Muscle of leg (tissue), 11 donors: ENCODE data around the gene RALBP1. TPM values are rescaled to one million over a fixed set of nuclear protein-coding genes. Genes with fewer than 3 reads are reported as not detected.
A peak's percentile ranks its signal among the peaks of the same experiment; 100 is the strongest.
"Not testable (repeated sequence)": the region's sequence is repeated elsewhere in the genome, so short reads cannot be mapped to it uniquely, and the experiment has no call there.

Source experiments
- DNase-seq: peaks from one replicate; pipeline ENCODE4 v3.0.0; 2013
- H3K27ac ChIP-seq: one replicate; pipeline ENCODE4 v1.5.1; 2013; ENCODE audit warnings: mild to moderate bottlenecking, low read length, control low read depth
- H3K27me3 ChIP-seq: one replicate; pipeline ENCODE4 v1.6.1; 2013; ENCODE audit warnings: low read length; ENCODE audit not compliant: control insufficient read depth, insufficient read depth
- H3K36me3 ChIP-seq: one replicate; pipeline ENCODE4 v1.6.1; 2013; ENCODE audit warnings: low read length; ENCODE audit not compliant: control insufficient read depth, insufficient read depth
- H3K4me1 ChIP-seq: one replicate; pipeline ENCODE4 v1.6.1; 2013; ENCODE audit warnings: low read length; ENCODE audit not compliant: control insufficient read depth, insufficient read depth
- H3K4me3 ChIP-seq: one replicate; pipeline ENCODE4 v1.5.1; 2013; ENCODE audit warnings: low read length, control low read depth
- H3K9me3 ChIP-seq: replicated peaks from 2 replicates; pipeline ENCODE4 v1.6.1; 2013; ENCODE audit warnings: low read depth, low read length; ENCODE audit not compliant: control insufficient read depth
- WGBS: methylation state at CpG from one replicate; pipeline ENCODE4 v1.1.5; 2013; ENCODE audit warnings: missing lambda C conversion rate; ENCODE audit not compliant: insufficient coverage; 5-methylcytosine and 5-hydroxymethylcytosine counted together
- polyA plus RNA-seq, 8 donors: library from polyadenylated mRNA; unstranded; fragments of 120-200 nt; gene quantifications; one replicate each; pipeline versions ENCODE4 v1.2.1 to v1.2.3, GENCODE V29; 2013; ENCODE audit warnings: inconsistent platforms in 1 of 8, low replicate concordance in 1 of 8; ENCODE audit not compliant: insufficient read length in 8 of 8, insufficient read depth in 1 of 8
- total RNA-seq: library from RNA; stranded (reverse); fragments of 120-200 nt; gene quantifications from one replicate; pipeline ENCODE4 v1.2.4, GENCODE V29; 2013

The RALBP1 gene
- total and polyA plus RNA-seq, 9 donors = 37.5 to 52.9 (median 46.3) TPM

DNA sequence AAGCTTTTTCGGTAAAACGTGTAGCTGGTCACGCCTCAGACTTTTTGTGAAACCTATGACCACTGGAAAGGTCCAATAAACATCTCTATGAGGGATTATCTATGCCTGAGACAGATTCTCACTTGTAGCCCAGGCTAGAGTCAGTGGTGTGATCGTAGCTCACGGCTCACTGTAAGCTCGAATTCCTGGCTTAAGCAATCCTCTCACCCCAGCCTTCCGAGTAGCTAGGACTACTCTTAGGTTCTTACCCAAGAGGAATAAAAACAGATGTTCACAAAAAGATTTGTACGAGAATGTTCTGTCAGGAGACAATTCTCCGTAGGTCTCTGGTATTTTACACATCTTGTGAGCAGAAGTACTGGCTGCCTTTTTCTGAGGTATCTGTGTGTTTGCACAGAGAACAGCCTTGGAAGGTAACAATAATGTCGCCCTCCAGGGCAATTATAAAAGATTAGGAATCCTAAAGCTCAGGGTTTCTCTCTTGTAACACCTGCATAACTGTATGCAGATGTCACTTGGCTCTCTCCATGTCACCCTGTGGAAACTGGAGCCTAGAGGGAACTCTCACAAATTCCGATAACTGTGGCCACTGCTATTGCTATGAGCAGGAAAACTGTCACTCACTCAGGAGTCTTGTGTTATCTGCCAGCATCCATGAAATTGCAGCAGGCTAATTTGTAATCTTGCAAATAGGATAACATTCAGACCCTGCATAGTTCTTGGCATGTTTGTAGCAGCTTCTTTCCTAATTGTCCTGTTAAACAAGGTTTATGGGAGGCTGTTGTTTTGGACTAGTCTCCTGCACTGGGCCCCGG lies 25.5 kb upstream of the RALBP1 start:
- WGBS = 26% methylated on average over 10 of the region's 12 CpGs
- peaks cover 12% of the 10 kb centered on the region for H3K9me3 ChIP-seq
- no peak overlapping the region for H3K4me3 ChIP-seq
- DNase-seq = peak; percentile 75
- H3K4me1 ChIP-seq = peaks cover 5% of the 10 kb centered on the region
- peak overlapping the region; percentile 81 for H3K27ac ChIP-seq
- H3K36me3 ChIP-seq = no peaks in the 10 kb centered on the region
- no peaks in the 10 kb centered on the region for H3K27me3 ChIP-seq

DNA sequence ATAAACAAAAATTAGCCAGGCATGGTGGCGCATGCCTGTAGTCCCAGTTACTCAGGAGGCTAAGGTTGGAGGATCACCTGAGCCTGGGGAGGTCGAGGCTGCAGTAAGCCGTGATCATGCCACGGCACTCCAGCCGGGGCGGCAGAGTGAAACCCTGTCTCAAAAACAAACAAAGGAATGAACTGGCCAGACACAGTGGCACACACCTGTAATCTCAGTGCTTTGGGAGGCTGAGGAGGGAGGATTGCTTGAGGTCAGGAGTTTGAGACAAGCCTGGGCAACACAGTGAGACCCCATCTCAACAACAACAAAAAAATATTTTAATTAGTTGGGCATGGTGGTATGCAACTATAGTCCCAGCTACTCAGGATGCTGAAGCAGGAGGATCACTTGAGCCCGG lies 24.4 kb upstream of the RALBP1 start:
- DNase-seq, H3K4me3 ChIP-seq, H3K4me1 ChIP-seq, H3K27ac ChIP-seq, H3K36me3 ChIP-seq, H3K27me3 ChIP-seq: not testable (repeated sequence)
- peaks cover 18% of the 10 kb centered on the region for H3K9me3 ChIP-seq
- WGBS = 88% methylated on average over 1 of the region's 7 CpGs

DNA sequence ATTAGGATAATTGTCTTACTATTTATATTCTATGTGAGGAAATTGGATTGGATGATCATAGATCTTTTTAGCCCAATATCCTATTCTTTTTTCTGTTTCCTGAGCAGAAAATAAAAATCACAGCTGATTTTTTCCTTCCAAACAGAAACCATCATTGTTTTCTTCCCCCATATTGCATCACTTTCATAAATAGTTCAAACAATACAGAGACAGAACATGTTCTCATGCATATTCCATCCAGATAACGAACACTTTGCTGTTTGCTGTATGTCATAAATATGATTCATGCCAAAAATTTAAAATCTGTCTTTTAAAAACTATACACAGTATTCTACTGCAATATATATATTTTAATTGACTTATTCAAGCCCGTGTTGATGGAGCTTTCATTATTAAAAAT lies 22.0 kb upstream of the RALBP1 start:
- DNase-seq = no peak
- H3K36me3 ChIP-seq = no peaks in the 10 kb centered on the region
- peaks cover 5% of the 10 kb centered on the region for H3K4me1 ChIP-seq
- peaks cover 6% of the 10 kb centered on the region for H3K9me3 ChIP-seq
- no peaks in the 10 kb centered on the region for H3K27me3 ChIP-seq
- no peak overlapping the region for H3K27ac ChIP-seq
- no peak overlapping the region for H3K4me3 ChIP-seq
- WGBS = no CpG with 5 or more reads among the region's 2 CpGs

DNA sequence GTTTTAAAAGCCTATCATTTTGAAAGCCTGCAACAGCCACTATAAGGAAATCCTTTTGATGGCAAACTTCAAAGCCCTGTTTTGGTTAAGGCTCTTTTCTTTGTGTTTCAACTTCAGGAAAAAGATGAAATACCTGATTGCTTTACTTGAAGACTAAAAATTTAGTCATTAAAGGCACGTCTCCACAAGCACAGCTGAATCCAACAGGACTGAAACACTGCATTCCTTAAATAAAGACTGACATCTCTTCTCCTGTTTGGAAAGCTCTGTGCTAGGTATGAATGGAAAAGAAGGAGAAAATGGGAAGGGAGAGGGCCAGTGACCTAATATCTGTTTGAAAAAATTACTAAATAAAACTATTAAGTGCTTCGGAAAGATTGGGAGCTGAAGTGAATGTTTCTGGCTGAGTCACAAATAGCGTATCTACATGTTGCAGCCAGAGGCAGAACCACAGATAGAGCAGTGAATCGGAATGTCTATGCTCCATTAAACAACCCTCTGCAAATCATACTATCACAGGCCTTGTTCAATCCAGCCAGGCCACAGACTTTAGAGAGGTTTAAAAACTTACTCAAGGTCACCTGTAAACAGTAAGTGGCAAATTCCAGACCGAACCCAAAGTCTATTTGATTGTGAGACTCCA lies 21.1 kb upstream of the RALBP1 start:
- Histone ChIP-seq H3K27me3 (no peaks in the 10 kb centered on the region), H3K36me3 (no peaks in the 10 kb centered on the region), H3K27ac (no peak overlapping the region), H3K4me3 (no peak overlapping the region), H3K9me3 (peaks cover 6% of the 10 kb centered on the region), H3K4me1 (peaks cover 5% of the 10 kb centered on the region)
- WGBS = 100% methylated on average over 1 of the region's 5 CpGs
- DNase-seq = peak; percentile 24

DNA sequence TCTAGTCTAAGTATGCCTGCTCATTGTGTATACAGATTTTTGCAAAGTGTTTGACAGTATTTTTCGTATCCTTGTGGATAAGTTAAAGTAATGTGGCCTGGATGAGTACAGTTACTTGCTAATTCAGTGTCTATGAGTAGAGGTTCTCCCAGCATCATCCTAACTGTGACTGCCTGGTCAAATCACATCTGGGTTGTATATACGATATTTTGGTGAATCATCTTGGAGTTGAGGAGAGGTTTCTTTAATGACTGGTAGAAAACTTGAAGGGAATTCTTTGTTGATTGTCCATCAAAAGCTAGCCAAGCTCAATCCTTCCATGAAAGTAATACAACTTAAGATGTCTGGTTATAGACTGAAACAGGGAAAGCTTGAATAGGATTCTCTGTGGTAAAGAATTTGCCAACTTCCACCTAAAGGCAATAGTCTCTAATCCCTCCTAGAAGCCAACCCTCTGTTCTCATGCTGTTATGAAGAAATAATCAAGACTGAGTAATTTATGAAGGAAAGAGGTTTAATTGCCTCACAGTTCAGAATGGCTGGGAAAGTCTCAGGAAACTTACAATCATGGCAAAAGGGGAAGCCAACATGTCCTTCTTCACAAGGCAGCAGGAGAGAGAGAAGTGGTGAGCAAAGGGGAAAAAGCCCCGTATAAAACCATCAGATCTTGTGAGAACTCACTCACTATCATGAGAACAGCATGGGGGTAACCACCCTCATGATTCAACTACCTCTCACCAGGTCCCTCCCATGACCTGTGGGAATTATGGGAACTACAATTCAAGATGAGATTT lies 19.4 kb upstream of the RALBP1 start:
- Histone ChIP-seq H3K27me3 (no peaks in the 10 kb centered on the region), H3K36me3 (no peaks in the 10 kb centered on the region), H3K4me1 (no peaks in the 10 kb centered on the region), H3K9me3 (peaks cover 6% of the 10 kb centered on the region), H3K27ac (no peak overlapping the region), H3K4me3 (no peak overlapping the region)
- no peak for DNase-seq
- whole genome bisulfite sequencing = no CpG with 5 or more reads among the region's 3 CpGs

DNA sequence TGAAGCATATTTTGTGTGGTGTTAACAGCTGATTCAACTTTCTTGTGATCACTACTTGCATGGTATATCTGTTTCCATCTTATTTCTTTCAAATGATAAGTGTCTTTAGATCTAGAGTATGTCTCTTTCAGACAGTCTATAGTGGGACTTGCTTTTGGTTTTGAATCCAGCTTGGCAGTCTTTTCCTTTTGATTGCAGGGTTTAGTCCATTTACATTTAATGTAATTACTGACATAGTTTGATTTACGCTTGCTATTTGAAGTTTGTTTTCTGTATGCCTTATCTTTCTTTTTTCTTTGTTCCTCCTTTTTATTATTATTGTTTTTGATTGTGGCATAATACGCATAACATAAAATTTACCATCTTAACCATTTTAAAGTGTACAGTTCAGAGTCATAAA lies 9.2 kb upstream of the RALBP1 start:
- no peaks in the 10 kb centered on the region for H3K4me1 ChIP-seq
- H3K9me3 ChIP-seq = peaks cover 2% of the 10 kb centered on the region
- no peaks in the 10 kb centered on the region for H3K36me3 ChIP-seq
- no peak overlapping the region for H3K27ac ChIP-seq
- no peaks in the 10 kb centered on the region for H3K27me3 ChIP-seq
- H3K4me3 ChIP-seq = no peak overlapping the region
- WGBS = no CpG with 5 or more reads among the region's 2 CpGs
- no peak for DNase-seq

DNA sequence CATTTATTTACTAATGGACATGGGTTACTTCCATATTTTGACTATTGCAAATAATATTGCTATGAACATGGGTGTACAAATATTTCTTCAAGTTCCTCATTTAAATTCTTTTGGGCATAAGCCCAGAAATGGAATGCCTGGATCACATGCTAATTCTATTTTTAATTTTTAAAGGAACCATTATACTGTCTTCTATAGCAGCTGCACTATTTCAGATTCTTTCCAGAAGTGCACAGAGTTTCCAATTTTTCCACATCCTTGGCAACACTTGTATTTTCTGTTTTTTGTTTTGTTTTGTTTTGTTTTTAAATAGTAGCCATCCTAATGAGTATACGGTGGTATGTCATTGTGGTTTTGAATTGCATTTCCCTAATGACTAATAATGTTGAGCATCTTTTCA lies 8.5 kb upstream of the RALBP1 start:
- DNase-seq = peak; percentile 88
- peaks cover 2% of the 10 kb centered on the region for H3K9me3 ChIP-seq
- H3K27ac ChIP-seq = peak overlapping the region; percentile 15
- H3K4me3 ChIP-seq = no peak overlapping the region
- H3K4me1 ChIP-seq = no peaks in the 10 kb centered on the region
- H3K36me3 ChIP-seq = no peaks in the 10 kb centered on the region
- no peaks in the 10 kb centered on the region for H3K27me3 ChIP-seq
- WGBS = no CpG with 5 or more reads among the region's 1 CpG

DNA sequence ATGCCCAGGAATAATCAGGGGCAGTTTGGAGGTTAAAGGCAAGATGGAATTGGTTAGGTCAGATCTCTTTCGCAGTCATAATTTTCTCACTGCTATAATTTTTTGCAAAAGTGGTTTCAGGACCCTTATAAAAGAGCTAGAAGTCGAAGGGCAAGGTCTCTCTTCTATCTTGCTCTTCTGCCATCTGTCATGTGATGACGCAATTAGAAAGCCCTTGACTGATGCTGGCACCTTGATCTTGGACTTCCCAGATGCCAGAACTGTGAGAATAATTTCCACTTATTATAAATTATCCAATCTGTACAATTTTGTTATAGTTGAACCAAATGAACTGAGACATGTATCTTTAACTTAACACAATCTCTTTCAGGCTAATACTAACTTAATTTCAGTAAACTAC lies 6.3 kb upstream of the RALBP1 start:
- Histone ChIP-seq H3K4me1 (peaks cover 6% of the 10 kb centered on the region), H3K36me3 (no peaks in the 10 kb centered on the region), H3K27ac (no peak overlapping the region), H3K4me3 (no peak overlapping the region), H3K9me3 (peaks cover 2% of the 10 kb centered on the region), H3K27me3 (no peaks in the 10 kb centered on the region)
- DNase-seq = no peak
- 100% methylated on average over 2 of the region's 3 CpGs for WGBS

DNA sequence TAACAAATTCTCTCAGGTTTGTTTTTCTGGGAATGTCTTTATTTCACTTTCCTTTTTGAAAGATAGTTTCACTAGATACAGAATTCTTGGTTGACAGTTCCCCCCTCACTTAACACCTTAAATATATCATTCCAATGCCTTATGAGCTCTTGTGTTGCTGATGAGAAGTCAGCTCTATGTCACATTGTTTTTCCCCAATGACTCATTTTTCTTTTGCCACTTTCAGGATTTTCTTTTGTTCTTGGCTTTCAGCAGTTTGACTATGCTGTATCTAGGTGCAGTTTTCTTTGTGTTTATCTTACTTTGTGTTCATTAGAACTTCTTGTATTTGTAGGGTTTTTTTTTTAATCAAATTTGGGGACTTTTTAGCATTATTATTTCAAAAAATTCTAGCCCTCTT lies 5.6 kb upstream of the RALBP1 start:
- no peaks in the 10 kb centered on the region for H3K27me3 ChIP-seq
- H3K4me3 ChIP-seq = no peak overlapping the region
- H3K9me3 ChIP-seq = peaks cover 2% of the 10 kb centered on the region
- peaks cover 11% of the 10 kb centered on the region for H3K4me1 ChIP-seq
- no peak overlapping the region for H3K27ac ChIP-seq
- no peak for DNase-seq
- H3K36me3 ChIP-seq = no peaks in the 10 kb centered on the region
